Measurements from ENCODE around the gene MBD6.
"Not testable (repeated sequence)": the region's sequence is repeated elsewhere in the genome, so short reads cannot be mapped to it uniquely, and the experiment has no call there.

GRCh38 chr12:57561117-57561516 lies 38.5 kb downstream of the MBD6 start:
- not testable (repeated sequence) for TF ChIP-seq CTCF (IDR thresholded peaks at IDR 0.05); POLR2A (IDR thresholded peaks at IDR 0.05); EP300 (IDR thresholded peaks at IDR 0.05; ENCODE audit: low read depth); POLR2AphosphoS5 (IDR thresholded peaks at IDR 0.05)
